H9 (cell line): Measurements from ENCODE around the gene COTL1. TPM values are rescaled to one million over a fixed set of nuclear protein-coding genes. Genes with fewer than 3 reads are reported as not detected.

Experiments
- DNase-seq: peaks from one replicate; pipeline ENCODE4 v3.0.0-alpha.2; 2017
- H2AFZ ChIP-seq: one replicate; pipeline ENCODE4 v1.6.1; 2013; ENCODE audit warnings: mild to moderate bottlenecking, low read length, control low read depth, moderate library complexity
- H2AK5ac ChIP-seq: 2 replicates; pipeline ENCODE4 v1.6.1; 2013; ENCODE audit warnings: low read length, control low read depth, mixed read lengths; ENCODE audit not compliant: insufficient read length
- H2BK120ac ChIP-seq: one replicate; pipeline ENCODE4 v1.6.1; 2013; ENCODE audit warnings: low read depth, mild to moderate bottlenecking, low read length, control low read depth, inconsistent platforms; ENCODE audit not compliant: poor library complexity, severe bottlenecking
- H2BK12ac ChIP-seq: 2 replicates; pipeline ENCODE4 v1.6.1; 2013; ENCODE audit warnings: low read length, control low read depth, mixed read lengths, low read depth; ENCODE audit not compliant: insufficient read length
- H2BK15ac ChIP-seq: 2 replicates; pipeline ENCODE4 v1.6.1; 2013; ENCODE audit warnings: low read depth, low read length, control low read depth
- H2BK20ac ChIP-seq: one replicate; pipeline ENCODE4 v1.6.1; 2013; ENCODE audit warnings: low read depth, mild to moderate bottlenecking, low read length, control low read depth, inconsistent platforms; ENCODE audit not compliant: poor library complexity, severe bottlenecking
- H2BK5ac ChIP-seq: 2 replicates; pipeline ENCODE4 v1.6.1; 2013; ENCODE audit warnings: low read length, control low read depth, mixed read lengths; ENCODE audit not compliant: insufficient read length
- H3K14ac ChIP-seq: 2 replicates; pipeline ENCODE4 v1.6.1; 2013; ENCODE audit warnings: low read length, control low read depth; ENCODE audit not compliant: insufficient read depth
- H3K18ac ChIP-seq: 2 replicates; pipeline ENCODE4 v1.6.1; 2013; ENCODE audit warnings: low read depth, mild to moderate bottlenecking, mixed read lengths, low read length, control low read depth; ENCODE audit not compliant: insufficient read length
- H3K23ac ChIP-seq: 2 replicates; pipeline ENCODE4 v1.6.1; 2013; ENCODE audit warnings: low read length, control low read depth, mixed read lengths, low read depth; ENCODE audit not compliant: insufficient read length
- H3K23me2 ChIP-seq: 2 replicates; pipeline ENCODE4 v1.6.1; 2013; ENCODE audit warnings: low read depth, mild to moderate bottlenecking, mixed read lengths, low read length, control low read depth; ENCODE audit not compliant: insufficient read length, poor library complexity, severe bottlenecking
- H3K27ac ChIP-seq: 2 replicates; pipeline ENCODE4 v1.5.1; 2013; ENCODE audit warnings: low read length, control low read depth, mixed read lengths, low read depth; ENCODE audit not compliant: insufficient read length
- H3K27me3 ChIP-seq: 2 replicates; pipeline ENCODE4 v1.6.1; 2013; ENCODE audit warnings: low read length, control low read depth, inconsistent platforms; ENCODE audit not compliant: insufficient read depth
- H3K4ac ChIP-seq: 2 replicates; pipeline ENCODE4 v1.6.1; 2013; ENCODE audit warnings: low read depth, mild to moderate bottlenecking, control low read depth, inconsistent platforms, low read length, moderate library complexity
- H3K4me1 ChIP-seq: 2 replicates; pipeline ENCODE4 v1.6.1; 2013; ENCODE audit warnings: low read length, control low read depth, inconsistent platforms; ENCODE audit not compliant: insufficient read depth
- H3K4me2 ChIP-seq: 2 replicates; pipeline ENCODE4 v1.6.1; 2013; ENCODE audit warnings: low read length, control low read depth, mixed read lengths; ENCODE audit not compliant: insufficient read length, insufficient read depth
- H3K56ac ChIP-seq: 2 replicates; pipeline ENCODE4 v1.6.1; 2013; ENCODE audit warnings: low read depth, mild to moderate bottlenecking, mixed read lengths, low read length, control low read depth; ENCODE audit not compliant: insufficient read length
- H3K79me1 ChIP-seq: 2 replicates; pipeline ENCODE4 v1.6.1; 2013; ENCODE audit warnings: low read depth, mild to moderate bottlenecking, moderate library complexity, low read length, control low read depth, inconsistent platforms; ENCODE audit not compliant: insufficient read depth, poor library complexity, severe bottlenecking
- H3K79me2 ChIP-seq: 2 replicates; pipeline ENCODE4 v1.6.1; 2013; ENCODE audit warnings: low read length, control low read depth, inconsistent platforms; ENCODE audit not compliant: insufficient read depth
- H3K9ac ChIP-seq: 2 replicates; pipeline ENCODE4 v1.6.1; 2013; ENCODE audit warnings: low read length, control low read depth, mixed read lengths; ENCODE audit not compliant: insufficient read length; ENCODE audit errors: extremely low read depth
- H3K9me3 ChIP-seq: one replicate; pipeline ENCODE4 v1.6.1; 2013; ENCODE audit warnings: low read depth, low read length, inconsistent platforms; ENCODE audit not compliant: control insufficient read depth
- H3T11ph ChIP-seq: one replicate; pipeline ENCODE4 v1.6.1; 2013; ENCODE audit warnings: mild to moderate bottlenecking, low read length, control low read depth, inconsistent platforms
- H4K20me1 ChIP-seq: one replicate; pipeline ENCODE4 v1.6.1; 2013; ENCODE audit not compliant: control insufficient read depth, insufficient read length, insufficient read depth
- H4K5ac ChIP-seq: 2 replicates; pipeline ENCODE4 v1.6.1; 2013; ENCODE audit warnings: low read depth, mild to moderate bottlenecking, mixed read lengths, low read length, control low read depth; ENCODE audit not compliant: insufficient read length
- H4K8ac ChIP-seq: replicated peaks from 2 replicates; pipeline ENCODE4 v1.6.1; 2013; ENCODE audit warnings: low read length, control low read depth, mixed read lengths, low read depth; ENCODE audit not compliant: insufficient read length
- H4K91ac ChIP-seq: 2 replicates; pipeline ENCODE4 v1.6.1; 2013; ENCODE audit warnings: low read depth, mild to moderate bottlenecking, moderate library complexity, mixed read lengths, low read length, control low read depth; ENCODE audit not compliant: insufficient read length
- H3K27ac Mint-ChIP-seq, 3 experiments: 2 replicates in 2 of 3; 3 replicates in 1 of 3; pipeline ENCODE4 v1.8.0; 2020 to 2021; ENCODE audit warnings: mixed read lengths in 3 of 3, mild to moderate bottlenecking in 1 of 3, moderate library complexity in 1 of 3
- H3K27me3 Mint-ChIP-seq: 2 replicates; pipeline ENCODE4 v1.8.0; 2021; ENCODE audit warnings: low read depth, mild to moderate bottlenecking, moderate library complexity, mixed read lengths
- H3K36me3 Mint-ChIP-seq, 3 experiments: 2 replicates in 2 of 3; 3 replicates in 1 of 3; pipeline ENCODE4 v1.8.0; 2020 to 2021; ENCODE audit warnings: low read depth in 3 of 3, mixed read lengths in 3 of 3; ENCODE audit not compliant: insufficient read depth in 1 of 3
- H3K4me1 Mint-ChIP-seq, 2 experiments: 2 replicates each; pipeline ENCODE4 v1.8.0; 2020; ENCODE audit warnings: mixed read lengths in 2 of 2
- H3K4me3 Mint-ChIP-seq, 2 experiments: 2 replicates in 1 of 2; 3 replicates in 1 of 2; pipeline ENCODE4 v1.8.0; 2020 to 2021; ENCODE audit warnings: mild to moderate bottlenecking in 2 of 2, mixed read lengths in 2 of 2, moderate library complexity in 1 of 2
- H3K9me3 Mint-ChIP-seq, 2 experiments: 2 replicates in 1 of 2; 3 replicates in 1 of 2; pipeline ENCODE4 v1.8.0; 2020; ENCODE audit warnings: mild to moderate bottlenecking in 2 of 2, mixed read lengths in 2 of 2, moderate library complexity in 1 of 2
- WGBS: extraction: QIAGEN DNeasy Blood & Tissue Kit; methylation state at CpG from one replicate; pipeline ENCODE4 v1.1.7; 2013; ENCODE audit warnings: missing lambda C conversion rate, low lambda C conversion rate, mixed read lengths; ENCODE audit not compliant: insufficient read length; ENCODE audit errors: extremely low coverage; 5-methylcytosine and 5-hydroxymethylcytosine counted together
- total RNA-seq: library from RNA; stranded (reverse); gene quantifications from 2 replicates; pipeline ENCODE4 v1.2.1, GENCODE V29; 2021
- TF ChIP-seq, protein P1 (sequence below): fragments of 200-600 bp; sonication (generic); conservative IDR thresholded peaks from 3 replicates; pipeline ENCODE4 v1.8.0; 2021; ENCODE audit warnings: antibody characterized with exemption, mild to moderate bottlenecking

Gene COTL1
- total RNA-seq, 1 experiment from 2014 or later, result 81.4 TPM

DNA sequence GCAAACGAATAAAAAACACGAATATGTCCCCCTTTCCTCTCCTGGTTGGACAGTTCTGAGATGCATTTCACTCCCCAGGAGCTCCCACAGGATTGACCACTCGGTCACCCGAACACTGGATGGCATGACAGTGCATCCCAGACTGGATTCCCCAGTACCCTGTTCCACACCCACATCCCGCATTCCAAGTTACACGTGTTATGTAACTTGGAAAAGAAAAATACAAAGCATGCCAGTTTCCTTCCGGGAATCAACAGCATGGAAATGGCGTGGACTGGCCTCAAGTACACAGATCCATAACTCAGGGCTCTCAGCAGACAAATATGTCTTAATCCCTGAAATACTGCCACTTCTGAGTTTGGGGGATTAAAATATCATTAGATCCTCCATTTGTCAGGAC lies 17.8 kb upstream of the COTL1 start:
- H3K27me3 ChIP-seq, result no peaks in the 10 kb centered on the region
- H3K23me2 ChIP-seq, result no peaks in the 10 kb centered on the region
- H3T11ph ChIP-seq, result no peak overlapping the region
- no peak overlapping the region for H3K23ac ChIP-seq
- no peak overlapping the region for H2AFZ ChIP-seq
- no peak overlapping the region for H2BK15ac ChIP-seq
- no peak overlapping the region for H2BK120ac ChIP-seq
- Mint-ChIP-seq H3K36me3 (no peaks in the 10 kb centered on the region), H3K27ac (no peak overlapping the region), H3K9me3 (peaks cover 0 to 2% of the 10 kb centered on the region in 2 experiments; a peak in 2 of 5 replicates), H3K4me1 (peaks cover 0 to 11% of the 10 kb centered on the region in 2 experiments; a peak in 3 of 4 replicates), H3K4me3 (no peak overlapping the region), H3K27me3 (no peaks in the 10 kb centered on the region; the same call in 1 of the 2 replicates)
- no peak overlapping the region for H3K56ac ChIP-seq
- H4K5ac ChIP-seq, result no peak overlapping the region
- H2BK20ac ChIP-seq, result no peak overlapping the region
- H3K27ac ChIP-seq, result no peak overlapping the region
- no peak overlapping the region for H3K9ac ChIP-seq
- H2AK5ac ChIP-seq, result no peak overlapping the region
- H3K79me2 ChIP-seq, result no peaks in the 10 kb centered on the region
- H2BK5ac ChIP-seq, result no peak overlapping the region
- H4K8ac ChIP-seq, result no peak overlapping the region
- no peaks in the 10 kb centered on the region for H3K4me1 ChIP-seq
- H4K20me1 ChIP-seq, result no peaks in the 10 kb centered on the region
- H2BK12ac ChIP-seq, result no peak overlapping the region
- no peak overlapping the region for H3K4ac ChIP-seq
- TF ChIP-seq, protein P1, sequence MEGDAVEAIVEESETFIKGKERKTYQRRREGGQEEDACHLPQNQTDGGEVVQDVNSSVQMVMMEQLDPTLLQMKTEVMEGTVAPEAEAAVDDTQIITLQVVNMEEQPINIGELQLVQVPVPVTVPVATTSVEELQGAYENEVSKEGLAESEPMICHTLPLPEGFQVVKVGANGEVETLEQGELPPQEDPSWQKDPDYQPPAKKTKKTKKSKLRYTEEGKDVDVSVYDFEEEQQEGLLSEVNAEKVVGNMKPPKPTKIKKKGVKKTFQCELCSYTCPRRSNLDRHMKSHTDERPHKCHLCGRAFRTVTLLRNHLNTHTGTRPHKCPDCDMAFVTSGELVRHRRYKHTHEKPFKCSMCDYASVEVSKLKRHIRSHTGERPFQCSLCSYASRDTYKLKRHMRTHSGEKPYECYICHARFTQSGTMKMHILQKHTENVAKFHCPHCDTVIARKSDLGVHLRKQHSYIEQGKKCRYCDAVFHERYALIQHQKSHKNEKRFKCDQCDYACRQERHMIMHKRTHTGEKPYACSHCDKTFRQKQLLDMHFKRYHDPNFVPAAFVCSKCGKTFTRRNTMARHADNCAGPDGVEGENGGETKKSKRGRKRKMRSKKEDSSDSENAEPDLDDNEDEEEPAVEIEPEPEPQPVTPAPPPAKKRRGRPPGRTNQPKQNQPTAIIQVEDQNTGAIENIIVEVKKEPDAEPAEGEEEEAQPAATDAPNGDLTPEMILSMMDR, result no peak
- no peaks in the 10 kb centered on the region for H3K79me1 ChIP-seq
- H3K4me2 ChIP-seq, result no peak overlapping the region
- no peak for DNase-seq
- no CpG with 5 or more reads among the region's 8 CpGs for WGBS
- H3K14ac ChIP-seq, result no peak overlapping the region
- no peak overlapping the region for H3K18ac ChIP-seq
- H3K9me3 ChIP-seq, result no peaks in the 10 kb centered on the region
- H4K91ac ChIP-seq, result no peak overlapping the region
